Neural cell (in vitro differentiated cells): ENCODE results near the gene GTF2IRD1.

Experiments
- EP300 ChIP-seq: fragments of 450-650 bp; conservative IDR thresholded peaks from 2 replicates; pipeline ENCODE4 v1.6.1; 2014; ENCODE audit warnings: antibody characterized with exemption, mild to moderate bottlenecking, moderate library complexity; ENCODE audit not compliant: poor library complexity, severe bottlenecking
- POLR2AphosphoS5 ChIP-seq: IDR thresholded peaks from 2 replicates; pipeline ENCODE4 v1.6.1; 2012
- RAD21 ChIP-seq: fragments of 450-650 bp; conservative IDR thresholded peaks from 2 replicates; pipeline ENCODE4 v1.6.1; 2014; ENCODE audit warnings: antibody characterized with exemption, mild to moderate bottlenecking, moderate library complexity
- TF ChIP-seq, protein P1 (sequence below): fragments of 450-650 bp; IDR thresholded peaks from 2 replicates; pipeline ENCODE4 v1.5.1; 2014; ENCODE audit warnings: antibody characterized with exemption, mild to moderate bottlenecking, moderate library complexity; ENCODE audit not compliant: poor library complexity, severe bottlenecking
- TF ChIP-seq, protein P2 (sequence below): IDR thresholded peaks from 2 replicates; pipeline ENCODE4 v1.6.1; 2012; ENCODE audit warnings: borderline replicate concordance

DNA sequence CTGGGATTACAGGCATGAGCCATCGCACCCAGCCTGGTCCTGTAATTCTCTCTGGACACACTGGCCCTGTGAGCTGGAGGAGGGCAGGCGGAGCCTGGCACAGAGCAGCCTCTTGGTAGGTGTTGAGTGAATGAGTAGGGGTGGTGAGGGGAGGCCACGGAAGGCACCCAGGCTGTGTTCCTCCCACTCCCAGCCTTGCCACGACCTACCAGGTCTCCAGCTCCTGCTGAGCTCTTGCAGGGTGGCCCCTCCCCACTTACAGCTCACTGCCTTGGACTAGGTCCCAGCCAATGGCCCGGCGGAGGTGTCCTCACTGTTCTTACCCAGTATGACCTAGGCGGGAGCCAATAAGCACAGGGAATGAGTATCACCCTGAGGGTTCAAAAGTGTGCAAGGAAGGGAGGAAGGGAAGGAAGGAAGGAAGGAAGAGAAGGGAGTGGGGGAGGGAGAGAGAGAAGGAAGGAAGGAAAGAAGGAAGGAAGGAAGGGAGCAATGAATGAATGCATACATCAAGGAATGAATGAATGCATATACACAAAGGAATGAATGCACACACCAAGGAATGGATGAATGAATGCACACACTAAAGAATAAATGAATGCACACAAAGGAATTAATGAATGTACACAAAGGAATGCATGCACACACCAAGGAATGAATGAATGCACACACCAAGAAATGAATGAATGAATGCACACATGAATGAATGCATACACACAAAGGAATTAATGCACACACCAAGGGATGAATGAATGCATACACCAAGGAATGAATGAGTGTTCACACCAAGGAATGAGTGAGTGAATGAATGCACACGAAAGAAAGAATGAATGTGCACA is 45.5 kb downstream of the GTF2IRD1 start:
- TF ChIP-seq EP300 (no peak), RAD21 (no peak), POLR2AphosphoS5 (no peak)
- TF ChIP-seq, protein P1, sequence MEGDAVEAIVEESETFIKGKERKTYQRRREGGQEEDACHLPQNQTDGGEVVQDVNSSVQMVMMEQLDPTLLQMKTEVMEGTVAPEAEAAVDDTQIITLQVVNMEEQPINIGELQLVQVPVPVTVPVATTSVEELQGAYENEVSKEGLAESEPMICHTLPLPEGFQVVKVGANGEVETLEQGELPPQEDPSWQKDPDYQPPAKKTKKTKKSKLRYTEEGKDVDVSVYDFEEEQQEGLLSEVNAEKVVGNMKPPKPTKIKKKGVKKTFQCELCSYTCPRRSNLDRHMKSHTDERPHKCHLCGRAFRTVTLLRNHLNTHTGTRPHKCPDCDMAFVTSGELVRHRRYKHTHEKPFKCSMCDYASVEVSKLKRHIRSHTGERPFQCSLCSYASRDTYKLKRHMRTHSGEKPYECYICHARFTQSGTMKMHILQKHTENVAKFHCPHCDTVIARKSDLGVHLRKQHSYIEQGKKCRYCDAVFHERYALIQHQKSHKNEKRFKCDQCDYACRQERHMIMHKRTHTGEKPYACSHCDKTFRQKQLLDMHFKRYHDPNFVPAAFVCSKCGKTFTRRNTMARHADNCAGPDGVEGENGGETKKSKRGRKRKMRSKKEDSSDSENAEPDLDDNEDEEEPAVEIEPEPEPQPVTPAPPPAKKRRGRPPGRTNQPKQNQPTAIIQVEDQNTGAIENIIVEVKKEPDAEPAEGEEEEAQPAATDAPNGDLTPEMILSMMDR = no peak
- TF ChIP-seq, protein P2, sequence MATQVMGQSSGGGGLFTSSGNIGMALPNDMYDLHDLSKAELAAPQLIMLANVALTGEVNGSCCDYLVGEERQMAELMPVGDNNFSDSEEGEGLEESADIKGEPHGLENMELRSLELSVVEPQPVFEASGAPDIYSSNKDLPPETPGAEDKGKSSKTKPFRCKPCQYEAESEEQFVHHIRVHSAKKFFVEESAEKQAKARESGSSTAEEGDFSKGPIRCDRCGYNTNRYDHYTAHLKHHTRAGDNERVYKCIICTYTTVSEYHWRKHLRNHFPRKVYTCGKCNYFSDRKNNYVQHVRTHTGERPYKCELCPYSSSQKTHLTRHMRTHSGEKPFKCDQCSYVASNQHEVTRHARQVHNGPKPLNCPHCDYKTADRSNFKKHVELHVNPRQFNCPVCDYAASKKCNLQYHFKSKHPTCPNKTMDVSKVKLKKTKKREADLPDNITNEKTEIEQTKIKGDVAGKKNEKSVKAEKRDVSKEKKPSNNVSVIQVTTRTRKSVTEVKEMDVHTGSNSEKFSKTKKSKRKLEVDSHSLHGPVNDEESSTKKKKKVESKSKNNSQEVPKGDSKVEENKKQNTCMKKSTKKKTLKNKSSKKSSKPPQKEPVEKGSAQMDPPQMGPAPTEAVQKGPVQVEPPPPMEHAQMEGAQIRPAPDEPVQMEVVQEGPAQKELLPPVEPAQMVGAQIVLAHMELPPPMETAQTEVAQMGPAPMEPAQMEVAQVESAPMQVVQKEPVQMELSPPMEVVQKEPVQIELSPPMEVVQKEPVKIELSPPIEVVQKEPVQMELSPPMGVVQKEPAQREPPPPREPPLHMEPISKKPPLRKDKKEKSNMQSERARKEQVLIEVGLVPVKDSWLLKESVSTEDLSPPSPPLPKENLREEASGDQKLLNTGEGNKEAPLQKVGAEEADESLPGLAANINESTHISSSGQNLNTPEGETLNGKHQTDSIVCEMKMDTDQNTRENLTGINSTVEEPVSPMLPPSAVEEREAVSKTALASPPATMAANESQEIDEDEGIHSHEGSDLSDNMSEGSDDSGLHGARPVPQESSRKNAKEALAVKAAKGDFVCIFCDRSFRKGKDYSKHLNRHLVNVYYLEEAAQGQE = no peak
